ENCODE measurements around the gene ZNF76. TPM values are rescaled to one million over a fixed set of nuclear protein-coding genes. Genes with fewer than 3 reads are reported as not detected.

ZNF76 gene
- total and polyA plus RNA-seq, 2 of the 13 experiments (the other 11 are each of a cell fraction or from before 2014, with no cell fraction given), result 13.2 to 26.4 TPM

DNA sequence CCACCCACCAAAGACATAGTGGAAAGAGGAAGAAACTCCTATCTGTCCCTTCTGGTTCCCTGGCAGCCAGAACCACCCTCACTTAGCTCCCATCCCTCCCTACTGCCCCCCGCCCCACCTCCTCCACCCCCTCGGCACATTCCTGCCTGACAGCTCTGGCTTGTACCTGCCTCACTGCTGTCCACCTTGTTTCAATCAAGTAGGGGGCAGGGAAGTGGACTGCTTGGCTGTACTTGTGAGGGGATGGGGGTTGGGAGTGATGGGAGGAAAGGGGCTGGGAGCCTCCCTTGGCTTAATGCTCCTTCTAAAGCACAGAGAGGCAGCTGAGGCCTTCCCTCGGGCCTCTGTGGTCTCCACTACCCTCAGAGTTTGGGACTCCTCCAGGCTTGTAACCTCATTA, 22.1 kb upstream of the ZNF76 start:
- no peak overlapping the region for H3K9ac ChIP-seq (ENCODE audit: insufficient read depth, low read depth, low read length)
- FAIRE-seq (no peak), ATAC-seq (no peak), DNase-seq (ENCODE audit: low spot score) (no peak)
- ChIA-PET CTCF (ENCODE audit: low intra/inter-chr PET ratio, low total read pairs) (interaction anchor here (4.9 kb wide), 1 partner anchor 91 kb away, joined by 61 read pairs; no protein-coding TSS in a partner anchor), POLR2A (no interaction called here)
- H3K36me3 ChIP-seq (replicated peaks in 1 of 2; ENCODE audit: control insufficient read depth in 1 of 2, insufficient read depth in 2 of 2, low read length in 2 of 2), result no peaks in the 10 kb centered on the region
- H3K4me1 ChIP-seq (ENCODE audit: insufficient read depth, low read length), result no peaks in the 10 kb centered on the region
- WGBS (ENCODE audit: low lambda C conversion rate), result 95% methylated on average over 3 of the region's 3 CpGs
- no peaks in the 10 kb centered on the region for H3K79me2 ChIP-seq (ENCODE audit: insufficient read depth, low read length)
- H3K4me2 ChIP-seq (ENCODE audit: low read depth, low read length), result no peak overlapping the region
- H3K27me3 ChIP-seq (ENCODE audit: control insufficient read depth in 1 of 2, insufficient read depth in 2 of 2, low read length in 2 of 2), result no peaks in the 10 kb centered on the region
- no peak overlapping the region for H3K27ac ChIP-seq (ENCODE audit: extremely low read length, insufficient read depth, low read length)
- no peak overlapping the region for H2AFZ ChIP-seq (ENCODE audit: low read length)
- peaks cover 7% of the 10 kb centered on the region; the same call in 1 of the 2 replicates for H4K20me1 ChIP-seq (ENCODE audit: insufficient read depth, low read length)
- in situ Hi-C loops (cut with HindIII; ENCODE audit: extremely low pct_ligation_motif_present, low pct_unique_long_range_greater_than_20kb), result loop anchor here (5.0 kb wide), 1 partner anchor 250 kb away; no protein-coding TSS in a partner anchor
- no peaks in the 10 kb centered on the region for H3K9me3 ChIP-seq (ENCODE audit: low read length)
- TF ChIP-seq RFX5 (IDR thresholded peaks at IDR 0.05; ENCODE audit: low read depth, low read length), result no peak
- no peak for TF ChIP-seq ZNF790 (CRISPR knock-in tag; IDR thresholded peaks at IDR 0.05; ENCODE audit: borderline replicate concordance)
- TF ChIP-seq ZNF878 (CRISPR knock-in tag; IDR thresholded peaks at IDR 0.05), result no peak
- TF ChIP-seq, protein P1, sequence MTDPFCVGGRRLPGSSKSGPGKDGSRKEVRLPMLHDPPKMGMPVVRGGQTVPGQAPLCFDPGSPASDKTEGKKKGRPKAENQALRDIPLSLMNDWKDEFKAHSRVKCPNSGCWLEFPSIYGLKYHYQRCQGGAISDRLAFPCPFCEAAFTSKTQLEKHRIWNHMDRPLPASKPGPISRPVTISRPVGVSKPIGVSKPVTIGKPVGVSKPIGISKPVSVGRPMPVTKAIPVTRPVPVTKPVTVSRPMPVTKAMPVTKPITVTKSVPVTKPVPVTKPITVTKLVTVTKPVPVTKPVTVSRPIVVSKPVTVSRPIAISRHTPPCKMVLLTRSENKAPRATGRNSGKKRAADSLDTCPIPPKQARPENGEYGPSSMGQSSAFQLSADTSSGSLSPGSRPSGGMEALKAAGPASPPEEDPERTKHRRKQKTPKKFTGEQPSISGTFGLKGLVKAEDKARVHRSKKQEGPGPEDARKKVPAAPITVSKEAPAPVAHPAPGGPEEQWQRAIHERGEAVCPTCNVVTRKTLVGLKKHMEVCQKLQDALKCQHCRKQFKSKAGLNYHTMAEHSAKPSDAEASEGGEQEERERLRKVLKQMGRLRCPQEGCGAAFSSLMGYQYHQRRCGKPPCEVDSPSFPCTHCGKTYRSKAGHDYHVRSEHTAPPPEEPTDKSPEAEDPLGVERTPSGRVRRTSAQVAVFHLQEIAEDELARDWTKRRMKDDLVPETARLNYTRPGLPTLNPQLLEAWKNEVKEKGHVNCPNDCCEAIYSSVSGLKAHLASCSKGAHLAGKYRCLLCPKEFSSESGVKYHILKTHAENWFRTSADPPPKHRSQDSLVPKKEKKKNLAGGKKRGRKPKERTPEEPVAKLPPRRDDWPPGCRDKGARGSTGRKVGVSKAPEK (CRISPR knock-in tag; IDR thresholded peaks at IDR 0.05; ENCODE audit: borderline replicate concordance), result no peak
- TF ChIP-seq ISL2 (CRISPR knock-in tag; IDR thresholded peaks at IDR 0.05), result no peak
- TF ChIP-seq ZNF317 (CRISPR knock-in tag; IDR thresholded peaks at IDR 0.05), result no peak
- TF ChIP-seq ZKSCAN8 (CRISPR knock-in tag; IDR thresholded peaks at IDR 0.05; ENCODE audit: borderline replicate concordance), result no peak
- no peak for TF ChIP-seq DNMT3B (CRISPR knock-in tag; conservative IDR thresholded peaks at IDR 0.05)
- TF ChIP-seq RFX3 (CRISPR knock-in tag; IDR thresholded peaks at IDR 0.05), result no peak
- no peak for TF ChIP-seq KMT2B (CRISPR knock-in tag; IDR thresholded peaks at IDR 0.05)
- TF ChIP-seq HOXA7 (CRISPR knock-in tag; IDR thresholded peaks at IDR 0.05), result no peak
- no peak for TF ChIP-seq SALL1 (CRISPR knock-in tag; IDR thresholded peaks at IDR 0.05)
- TF ChIP-seq SIN3B (IDR thresholded peaks at IDR 0.05; ENCODE audit: low read length), result no peak
- TF ChIP-seq ZNF253 (CRISPR knock-in tag; IDR thresholded peaks at IDR 0.05; ENCODE audit: borderline replicate concordance), result no peak
- TF ChIP-seq, protein P2, sequence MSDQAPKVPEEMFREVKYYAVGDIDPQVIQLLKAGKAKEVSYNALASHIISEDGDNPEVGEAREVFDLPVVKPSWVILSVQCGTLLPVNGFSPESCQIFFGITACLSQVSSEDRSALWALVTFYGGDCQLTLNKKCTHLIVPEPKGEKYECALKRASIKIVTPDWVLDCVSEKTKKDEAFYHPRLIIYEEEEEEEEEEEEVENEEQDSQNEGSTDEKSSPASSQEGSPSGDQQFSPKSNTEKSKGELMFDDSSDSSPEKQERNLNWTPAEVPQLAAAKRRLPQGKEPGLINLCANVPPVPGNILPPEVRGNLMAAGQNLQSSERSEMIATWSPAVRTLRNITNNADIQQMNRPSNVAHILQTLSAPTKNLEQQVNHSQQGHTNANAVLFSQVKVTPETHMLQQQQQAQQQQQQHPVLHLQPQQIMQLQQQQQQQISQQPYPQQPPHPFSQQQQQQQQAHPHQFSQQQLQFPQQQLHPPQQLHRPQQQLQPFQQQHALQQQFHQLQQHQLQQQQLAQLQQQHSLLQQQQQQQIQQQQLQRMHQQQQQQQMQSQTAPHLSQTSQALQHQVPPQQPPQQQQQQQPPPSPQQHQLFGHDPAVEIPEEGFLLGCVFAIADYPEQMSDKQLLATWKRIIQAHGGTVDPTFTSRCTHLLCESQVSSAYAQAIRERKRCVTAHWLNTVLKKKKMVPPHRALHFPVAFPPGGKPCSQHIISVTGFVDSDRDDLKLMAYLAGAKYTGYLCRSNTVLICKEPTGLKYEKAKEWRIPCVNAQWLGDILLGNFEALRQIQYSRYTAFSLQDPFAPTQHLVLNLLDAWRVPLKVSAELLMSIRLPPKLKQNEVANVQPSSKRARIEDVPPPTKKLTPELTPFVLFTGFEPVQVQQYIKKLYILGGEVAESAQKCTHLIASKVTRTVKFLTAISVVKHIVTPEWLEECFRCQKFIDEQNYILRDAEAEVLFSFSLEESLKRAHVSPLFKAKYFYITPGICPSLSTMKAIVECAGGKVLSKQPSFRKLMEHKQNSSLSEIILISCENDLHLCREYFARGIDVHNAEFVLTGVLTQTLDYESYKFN (CRISPR knock-in tag; conservative IDR thresholded peaks at IDR 0.05), result no peak
- no peak for TF ChIP-seq ADNP (CRISPR knock-in tag; IDR thresholded peaks at IDR 0.05)
- intact Hi-C loops (cut with micrococcal nuclease; ENCODE audit: unreplicated experiment), result no loop called here
- no peak overlapping the region for H3K4me3 ChIP-seq (replicated peaks in 1 of 3; ENCODE audit: insufficient read depth in 1 of 3, low read depth in 2 of 3, low read length in 3 of 3)
- no TSS peak for BruUV-seq (replicated peaks)
